ENCODE measurements around the gene CAB39. TPM values are rescaled to one million over a fixed set of nuclear protein-coding genes. Genes with fewer than 3 reads are reported as not detected.

Gene CAB39
- polyA plus RNA-seq, 1 donor (not counting 4 experiments of a cell fraction or from before 2014, with no cell fraction given) = 120 TPM

DNA sequence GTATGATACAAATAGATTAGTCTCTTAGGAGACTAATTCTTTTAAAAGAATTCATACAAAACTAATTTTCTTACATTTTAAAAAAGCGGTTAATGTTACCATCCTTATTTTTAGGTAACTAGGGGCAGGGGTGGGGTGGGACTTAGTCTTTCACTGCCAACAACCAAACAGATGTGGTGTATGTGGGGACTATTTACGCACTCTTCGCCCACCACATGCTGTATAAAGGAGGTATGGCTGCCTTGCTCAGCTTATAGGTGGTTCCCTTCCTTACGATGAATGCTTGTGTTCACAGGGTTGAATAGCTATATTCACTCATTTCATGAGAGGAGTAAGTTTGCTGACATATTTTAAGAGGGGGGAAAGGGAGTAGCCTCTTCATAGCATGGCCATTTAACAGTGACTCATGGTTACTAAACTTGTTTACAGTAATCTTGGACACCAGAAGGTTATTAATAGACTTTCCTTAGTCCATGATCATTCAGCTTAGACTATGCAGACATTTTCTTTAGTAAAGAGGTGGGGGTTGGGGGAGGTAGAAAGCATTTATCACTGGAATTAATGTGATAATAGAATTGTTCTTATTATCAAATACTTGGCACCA, 61.8 kb downstream of the CAB39 start:
- dilution Hi-C loops (cut with MboI; ENCODE audit: extremely low pct_ligation_motif_present, low sequenced_read_pairs) = no loop called here
- peak overlapping the region; percentile 1 for H3K4me2 ChIP-seq (ENCODE audit: control insufficient read depth, extremely low read depth, insufficient read depth, low read depth, low read length)
- peak overlapping the region; percentile 26 for H3K9ac ChIP-seq (ENCODE audit: control insufficient read depth, extremely low read depth, insufficient read depth, low read length)
- peak overlapping the region; percentile 98 for H3K27ac ChIP-seq (ENCODE audit: control insufficient read depth, insufficient read depth, low read length)
- H2AFZ ChIP-seq (ENCODE audit: control insufficient read depth, low read length) = no peak overlapping the region
- no peaks in the 10 kb centered on the region for H3K27me3 ChIP-seq (ENCODE audit: control insufficient read depth, extremely low read depth, insufficient read depth, low read length)
- H3K9me3 ChIP-seq (ENCODE audit: control insufficient read depth, low read depth, low read length) = no peaks in the 10 kb centered on the region
- FAIRE-seq (peak; percentile 36), DNase-seq (ENCODE audit: low read depth, low spot score) (no peak)
- peaks cover 67% of the 10 kb centered on the region for H3K4me1 ChIP-seq (ENCODE audit: control insufficient read depth, extremely low read depth, insufficient read depth, low read length)
- TF ChIP-seq CTCF (optimal IDR thresholded peaks at IDR 0.05 in 1 of 3, IDR thresholded peaks at IDR 0.05 in 1 of 3, conservative IDR thresholded peaks at IDR 0.05 in 1 of 3; ENCODE audit: extremely low read depth in 1 of 3, insufficient read depth in 2 of 3, low read length in 3 of 3) = no peak
- TF ChIP-seq EZH2 (IDR thresholded peaks at IDR 0.05; ENCODE audit: low read length) = no peak
- no peak overlapping the region for H3K4me3 ChIP-seq (ENCODE audit: control insufficient read depth in 2 of 3, extremely low read depth in 1 of 3, insufficient read depth in 2 of 3, low read depth in 1 of 3, low read length in 3 of 3)
- H3K9me1 ChIP-seq (ENCODE audit: control insufficient read depth, extremely low read depth, insufficient read depth, low read length) = no peaks in the 10 kb centered on the region
- H3K79me2 ChIP-seq (ENCODE audit: control insufficient read depth, insufficient read depth, low read length) = peaks cover 55% of the 10 kb centered on the region
- no peaks in the 10 kb centered on the region for H4K20me1 ChIP-seq (ENCODE audit: control insufficient read depth, extremely low read depth, insufficient read depth, low read length)
- H3K36me3 ChIP-seq (ENCODE audit: control insufficient read depth in 2 of 2, extremely low read depth in 1 of 2, insufficient read depth in 2 of 2, low read length in 2 of 2) = peaks cover 2 to 19% of the 10 kb centered on the region in 2 experiments

DNA sequence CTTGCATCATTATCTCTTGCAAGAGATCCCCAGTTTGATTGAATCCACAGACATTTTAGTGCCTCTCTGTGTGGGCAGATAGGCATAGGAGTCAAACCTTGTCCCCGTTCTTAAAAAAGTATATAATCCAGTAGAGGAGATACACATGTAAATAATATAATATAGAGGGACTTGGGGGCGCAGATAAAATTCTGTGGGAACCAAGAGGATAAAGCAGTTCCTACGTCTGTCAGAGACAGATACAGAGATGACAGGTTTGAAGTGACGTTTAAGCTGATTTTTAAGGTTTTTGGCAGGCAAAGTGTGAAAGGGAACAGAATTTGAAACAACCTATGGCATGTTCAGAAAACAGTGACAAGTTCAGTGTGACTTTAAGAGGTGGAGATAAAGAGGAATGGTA, 63.1 kb downstream of the CAB39 start:
- no peaks in the 10 kb centered on the region for H3K27me3 ChIP-seq (ENCODE audit: control insufficient read depth, extremely low read depth, insufficient read depth, low read length)
- H3K9me3 ChIP-seq (ENCODE audit: control insufficient read depth, low read depth, low read length) = no peaks in the 10 kb centered on the region
- no peak for FAIRE-seq
- H3K4me1 ChIP-seq (ENCODE audit: control insufficient read depth, extremely low read depth, insufficient read depth, low read length) = peaks cover 77% of the 10 kb centered on the region
- peak overlapping the region; percentile 98 for H3K27ac ChIP-seq (ENCODE audit: control insufficient read depth, insufficient read depth, low read length)
- H3K36me3 ChIP-seq (ENCODE audit: control insufficient read depth in 2 of 2, extremely low read depth in 1 of 2, insufficient read depth in 2 of 2, low read length in 2 of 2) = peaks cover 2 to 25% of the 10 kb centered on the region in 2 experiments
- no peak overlapping the region for H2AFZ ChIP-seq (ENCODE audit: control insufficient read depth, low read length)
- no peaks in the 10 kb centered on the region for H4K20me1 ChIP-seq (ENCODE audit: control insufficient read depth, extremely low read depth, insufficient read depth, low read length)
- H3K79me2 ChIP-seq (ENCODE audit: control insufficient read depth, insufficient read depth, low read length) = peaks cover 63% of the 10 kb centered on the region
- no peak overlapping the region for H3K4me3 ChIP-seq (ENCODE audit: control insufficient read depth in 2 of 3, extremely low read depth in 1 of 3, insufficient read depth in 2 of 3, low read depth in 1 of 3, low read length in 3 of 3)
- TF ChIP-seq EZH2 (IDR thresholded peaks at IDR 0.05; ENCODE audit: low read length) (no peak), CTCF (optimal IDR thresholded peaks at IDR 0.05 in 1 of 3, IDR thresholded peaks at IDR 0.05 in 1 of 3, conservative IDR thresholded peaks at IDR 0.05 in 1 of 3; ENCODE audit: extremely low read depth in 1 of 3, insufficient read depth in 2 of 3, low read length in 3 of 3) (no peak)
- peak overlapping the region; percentile 29 for H3K4me2 ChIP-seq (ENCODE audit: control insufficient read depth, extremely low read depth, insufficient read depth, low read depth, low read length)
- DNase-seq (ENCODE audit: low read depth, low spot score) = no peak
- dilution Hi-C loops (cut with MboI; ENCODE audit: extremely low pct_ligation_motif_present, low sequenced_read_pairs) = no loop called here
- H3K9ac ChIP-seq (ENCODE audit: control insufficient read depth, extremely low read depth, insufficient read depth, low read length) = no peak overlapping the region
- no peaks in the 10 kb centered on the region for H3K9me1 ChIP-seq (ENCODE audit: control insufficient read depth, extremely low read depth, insufficient read depth, low read length)

Measured in keratinocyte (primary cell).